Large intestine (tissue), 3 donors: ENCODE measurements around the gene CAPG. TPM values are rescaled to one million over a fixed set of nuclear protein-coding genes. Genes with fewer than 3 reads are reported as not detected.
A peak's percentile ranks its signal among the peaks of the same experiment; 100 is the strongest.

Source experiments
- DNase-seq, 2 donors: peaks; one replicate each; pipeline versions ENCODE4 v3.0.0 to v3.0.0-alpha.2; 2013
- H3K27ac ChIP-seq: one replicate; pipeline ENCODE4 v1.5.1; 2013; ENCODE audit warnings: low read length
- H3K27me3 ChIP-seq: 2 replicates; pipeline ENCODE4 v1.6.1; 2013; ENCODE audit warnings: low read length; ENCODE audit not compliant: control insufficient read depth, insufficient read depth
- H3K36me3 ChIP-seq: 2 replicates; pipeline ENCODE4 v1.6.1; 2013; ENCODE audit warnings: low read length; ENCODE audit not compliant: control insufficient read depth, insufficient read depth
- H3K4me1 ChIP-seq: one replicate; pipeline ENCODE4 v1.6.1; 2013; ENCODE audit warnings: low read length; ENCODE audit not compliant: control insufficient read depth, insufficient read depth
- H3K4me3 ChIP-seq: one replicate; pipeline ENCODE4 v1.5.1; 2013; ENCODE audit warnings: low read length
- H3K9me3 ChIP-seq: one replicate; pipeline ENCODE4 v1.6.1; 2013; ENCODE audit warnings: mild to moderate bottlenecking, low read depth, low read length, moderate library complexity; ENCODE audit not compliant: control insufficient read depth
- WGBS: methylation state at CpG from one replicate; pipeline ENCODE4 v1.1.5; 2013; ENCODE audit warnings: low lambda C conversion rate; ENCODE audit not compliant: insufficient coverage; 5-methylcytosine and 5-hydroxymethylcytosine counted together
- polyA plus RNA-seq: library from polyadenylated mRNA; unstranded; fragments of 120-200 nt; gene quantifications from one replicate; pipeline ENCODE4 v1.2.1, GENCODE V29; 2013

CAPG gene
- polyA plus RNA-seq, 1 donor = 40.7 TPM

GRCh38 chr2:85396531-85397470, 13.4 kb downstream of the CAPG start:
- no peak overlapping the region for H3K27ac ChIP-seq
- H3K4me1 ChIP-seq = peaks cover 2% of the 10 kb centered on the region
- no peaks in the 10 kb centered on the region for H3K9me3 ChIP-seq
- 100% methylated on average over 1 of the region's 5 CpGs for WGBS
- no peak overlapping the region for H3K4me3 ChIP-seq
- H3K27me3 ChIP-seq = no peaks in the 10 kb centered on the region
- peak in 1 of 2 donors; percentile 38 for DNase-seq
- H3K36me3 ChIP-seq = peaks cover 33% of the 10 kb centered on the region

GRCh38 chr2:85395912-85396475, 14.2 kb downstream of the CAPG start:
- whole genome bisulfite sequencing = 95% methylated on average over 7 of the region's 14 CpGs
- Histone ChIP-seq H3K4me3 (no peak overlapping the region), H3K4me1 (peaks cover 2% of the 10 kb centered on the region), H3K9me3 (no peaks in the 10 kb centered on the region), H3K36me3 (peaks cover 36% of the 10 kb centered on the region), H3K27ac (no peak overlapping the region), H3K27me3 (no peaks in the 10 kb centered on the region)
- DNase-seq = no peak

GRCh38 chr2:85394976-85395375, 15.2 kb downstream of the CAPG start:
- peaks cover 46% of the 10 kb centered on the region for H3K36me3 ChIP-seq
- DNase-seq = no peak
- H3K4me3 ChIP-seq = no peak overlapping the region
- H3K4me1 ChIP-seq = peaks cover 2% of the 10 kb centered on the region
- no peaks in the 10 kb centered on the region for H3K27me3 ChIP-seq
- no CpG with 5 or more reads among the region's 6 CpGs for WGBS
- H3K27ac ChIP-seq = no peak overlapping the region
- no peaks in the 10 kb centered on the region for H3K9me3 ChIP-seq

GRCh38 chr2:85394261-85394681, 15.9 kb downstream of the CAPG start:
- Histone ChIP-seq H3K36me3 (peaks cover 52% of the 10 kb centered on the region), H3K4me3 (no peak overlapping the region), H3K27me3 (no peaks in the 10 kb centered on the region), H3K4me1 (peaks cover 2% of the 10 kb centered on the region), H3K9me3 (no peaks in the 10 kb centered on the region), H3K27ac (no peak overlapping the region)
- no peak for DNase-seq
- no CpG with 5 or more reads among the region's 4 CpGs for WGBS

DNA sequence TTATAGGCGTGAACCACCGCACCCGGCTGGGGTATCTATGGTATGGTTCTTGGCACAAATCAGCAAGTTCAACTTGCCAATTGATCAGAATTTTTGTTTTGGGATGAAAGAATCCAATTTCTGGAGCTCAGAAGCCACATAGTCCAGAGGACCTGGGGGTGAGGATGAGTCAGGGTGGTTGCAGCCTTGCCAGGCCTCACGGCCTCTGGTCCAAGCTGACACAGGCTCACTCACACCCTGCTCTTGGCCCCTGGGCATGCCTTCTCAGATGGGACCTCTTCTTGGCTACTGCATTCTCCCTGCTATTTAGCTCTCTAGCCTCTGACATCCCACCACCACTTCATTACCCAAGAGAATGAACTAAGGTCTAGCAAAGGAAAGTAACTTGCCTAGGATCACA, 16.3 kb downstream of the CAPG start:
- Histone ChIP-seq H3K27ac (no peak overlapping the region), H3K36me3 (peaks cover 49% of the 10 kb centered on the region), H3K27me3 (no peaks in the 10 kb centered on the region), H3K4me1 (peaks cover 2% of the 10 kb centered on the region), H3K4me3 (no peak overlapping the region), H3K9me3 (no peaks in the 10 kb centered on the region)
- no CpG with 5 or more reads among the region's 4 CpGs for WGBS
- DNase-seq = no peak

DNA sequence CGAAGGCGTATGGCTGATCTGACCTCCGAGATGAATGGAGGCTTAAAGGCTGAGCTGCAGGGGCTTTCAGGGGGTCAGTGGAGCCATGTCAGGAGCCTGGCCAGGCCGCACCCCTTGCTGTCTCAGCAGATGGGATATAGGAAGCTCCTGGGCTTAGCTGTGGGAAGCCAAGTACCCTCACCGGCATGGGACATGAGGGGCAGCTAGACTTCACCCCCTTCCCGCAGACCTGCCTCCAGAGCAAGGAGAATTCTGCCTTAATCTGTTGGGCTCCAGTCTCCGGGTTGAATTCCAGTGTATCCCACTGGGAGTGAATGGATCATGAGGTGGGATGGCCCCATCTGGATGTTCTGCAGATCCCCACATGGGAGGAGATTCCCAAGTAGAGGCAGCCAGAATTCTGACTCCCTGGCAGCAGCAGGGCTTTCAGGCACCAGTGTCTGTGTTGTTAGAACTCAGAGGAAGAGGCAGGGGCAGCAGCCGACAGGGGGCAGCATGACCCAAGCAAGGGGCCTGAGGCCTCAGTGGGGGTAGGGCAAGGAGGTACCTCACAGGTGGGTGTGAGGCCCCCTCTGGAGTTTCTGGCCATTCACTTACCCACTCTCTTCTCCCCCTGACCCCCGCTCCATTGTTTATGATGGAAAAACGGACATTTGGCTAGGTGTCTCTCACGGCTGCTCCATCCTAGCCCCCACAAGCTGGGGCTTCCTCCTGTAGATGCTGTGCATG, 19.1 kb downstream of the CAPG start:
- Histone ChIP-seq H3K36me3 (peaks cover 59% of the 10 kb centered on the region), H3K4me1 (no peaks in the 10 kb centered on the region), H3K27me3 (no peaks in the 10 kb centered on the region), H3K4me3 (no peak overlapping the region), H3K9me3 (no peaks in the 10 kb centered on the region), H3K27ac (no peak overlapping the region)
- DNase-seq = peak in 1 of 2 donors; percentile 37
- WGBS = no CpG with 5 or more reads among the region's 11 CpGs

DNA sequence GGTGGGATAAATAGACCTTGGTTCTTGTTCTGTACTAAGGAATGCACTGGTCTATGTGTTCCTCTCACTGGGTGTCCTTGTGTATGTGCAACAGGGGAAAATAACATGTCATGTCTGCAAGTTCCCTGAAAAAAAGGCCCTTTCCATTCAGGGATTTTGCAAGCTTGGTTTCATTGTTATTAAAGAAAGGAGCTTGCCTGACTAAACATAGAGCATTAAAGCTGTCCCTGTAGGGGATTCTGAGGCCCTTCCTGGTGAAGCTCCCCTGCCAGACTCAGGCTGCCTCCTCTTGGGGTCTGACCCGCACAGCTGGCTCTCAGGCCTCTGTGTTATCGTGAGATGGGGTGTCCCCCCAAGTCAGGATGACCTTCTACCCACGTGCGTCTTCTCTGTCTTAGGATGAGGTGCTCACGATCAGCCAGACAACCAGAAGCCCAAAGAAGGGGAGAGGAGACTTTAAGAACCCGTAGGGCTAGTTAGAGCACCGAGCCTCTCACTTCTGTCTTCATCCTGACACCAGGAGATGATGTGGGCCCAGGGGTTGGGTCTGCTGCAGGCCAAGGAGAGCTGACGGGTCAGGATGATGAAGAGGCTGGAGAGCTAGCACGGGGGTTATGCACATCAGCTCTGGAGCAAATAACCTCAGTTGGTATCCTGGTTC, 21.2 kb downstream of the CAPG start:
- Histone ChIP-seq H3K4me1 (no peaks in the 10 kb centered on the region), H3K27me3 (no peaks in the 10 kb centered on the region), H3K9me3 (no peaks in the 10 kb centered on the region), H3K36me3 (peaks cover 61% of the 10 kb centered on the region), H3K4me3 (no peak overlapping the region), H3K27ac (no peak overlapping the region)
- no peak for DNase-seq
- WGBS = no CpG with 5 or more reads among the region's 9 CpGs

- no CpG with 5 or more reads among the region's 2 CpGs for WGBS
- Histone ChIP-seq H3K27me3 (no peaks in the 10 kb centered on the region), H3K27ac (no peak overlapping the region), H3K4me3 (no peak overlapping the region), H3K4me1 (no peaks in the 10 kb centered on the region), H3K9me3 (no peaks in the 10 kb centered on the region), H3K36me3 (peaks cover 64% of the 10 kb centered on the region)
- peak in 1 of 2 donors; percentile 21 for DNase-seq
Measured at GRCh38 chr2:85387754-85388153, 22.4 kb downstream of the CAPG start.

DNA sequence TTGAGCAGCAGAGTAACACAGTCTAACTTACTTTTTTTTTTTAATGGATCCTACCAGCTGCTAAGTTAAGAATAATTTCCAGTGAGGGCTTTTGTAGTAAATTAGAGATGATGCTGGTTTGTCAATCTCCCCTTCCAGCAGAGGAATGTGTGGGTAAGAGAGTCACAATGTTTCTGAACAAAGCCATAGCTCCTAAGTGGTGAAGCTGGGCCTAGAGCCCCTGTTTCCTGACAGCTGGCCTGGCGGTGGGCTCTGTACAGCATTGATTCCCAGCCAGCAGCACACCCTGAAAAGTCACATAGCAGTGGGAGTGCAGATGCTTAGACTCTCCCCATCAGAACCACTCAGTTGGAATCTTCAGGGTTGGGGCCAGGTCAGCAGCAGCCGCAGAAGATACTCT, 24.4 kb downstream of the CAPG start:
- H3K27me3 ChIP-seq = no peaks in the 10 kb centered on the region
- no peaks in the 10 kb centered on the region for H3K4me1 ChIP-seq
- DNase-seq = no peak
- peaks cover 53% of the 10 kb centered on the region for H3K36me3 ChIP-seq
- no CpG with 5 or more reads among the region's 2 CpGs for WGBS
- no peak overlapping the region for H3K27ac ChIP-seq
- no peaks in the 10 kb centered on the region for H3K9me3 ChIP-seq
- H3K4me3 ChIP-seq = no peak overlapping the region

DNA sequence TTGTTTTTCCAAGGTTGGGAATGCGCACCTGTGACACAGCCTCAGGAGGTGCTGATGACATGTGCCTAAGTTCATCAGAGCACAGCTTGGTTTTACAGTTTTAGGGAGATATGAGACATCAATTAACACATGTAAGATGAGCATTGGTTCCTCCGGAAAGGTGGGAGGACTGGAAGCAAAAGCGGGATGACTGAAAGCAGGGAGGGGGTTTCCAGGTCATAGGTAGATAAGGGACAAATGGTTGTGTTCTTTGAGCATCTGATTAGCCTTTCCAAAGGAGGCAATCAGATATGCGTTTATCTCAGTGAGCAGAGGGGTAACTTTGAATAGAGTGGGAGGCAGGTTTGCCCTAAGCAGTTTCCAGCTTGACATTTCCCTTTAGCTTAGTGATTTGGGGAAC, 26.3 kb downstream of the CAPG start:
- H3K9me3 ChIP-seq = peaks cover 5% of the 10 kb centered on the region
- WGBS = no CpG with 5 or more reads among the region's 4 CpGs
- no peak overlapping the region for H3K27ac ChIP-seq
- H3K4me1 ChIP-seq = no peaks in the 10 kb centered on the region
- no peaks in the 10 kb centered on the region for H3K27me3 ChIP-seq
- peaks cover 47% of the 10 kb centered on the region for H3K36me3 ChIP-seq
- no peak for DNase-seq
- no peak overlapping the region for H3K4me3 ChIP-seq
